HepG2 (cell line): ENCODE results near the gene TMEM253. TPM values are rescaled to one million over a fixed set of nuclear protein-coding genes. Genes with fewer than 3 reads are reported as not detected.

Source experiments
- ARID2 ChIP-seq: sonication (generic); formaldehyde crosslinking; IDR thresholded peaks from 2 replicates; pipeline ENCODE4 v1.8.1; 2022; ENCODE audit warnings: mild to moderate bottlenecking, missing genetic modification reagents, borderline replicate concordance
- CENPX ChIP-seq: sonication (generic); formaldehyde crosslinking; IDR thresholded peaks from 2 replicates; pipeline ENCODE4 v1.9.0; 2021; ENCODE audit warnings: mild to moderate bottlenecking, missing genetic modification reagents, moderate library complexity
- DPF2 ChIP-seq: sonication (generic); formaldehyde crosslinking; IDR thresholded peaks from 2 replicates; pipeline ENCODE4 v1.4.0; 2020; ENCODE audit warnings: mild to moderate bottlenecking, low read depth, missing genetic modification reagents, borderline replicate concordance
- KLF16 ChIP-seq, 2 experiments: sonication (generic) in 1 of 2; formaldehyde crosslinking in 1 of 2; IDR thresholded peaks; 2 replicates each; pipeline versions ENCODE4 v1.6.1 to v1.8.0; 2016 to 2023; ENCODE audit warnings: missing genetic modification reagents in 2 of 2, missing compliant biosample characterization in 1 of 2
- NCOA5 ChIP-seq: sonication (generic); formaldehyde crosslinking; IDR thresholded peaks from 2 replicates; pipeline ENCODE4 v1.4.0; 2020; ENCODE audit warnings: missing genetic modification reagents
- SMARCC2 ChIP-seq: fragments of 450-650 bp; IDR thresholded peaks from 2 replicates; pipeline ENCODE4 v1.6.1; 2017; ENCODE audit warnings: antibody characterized with exemption, mild to moderate bottlenecking
- TBL1XR1 ChIP-seq: fragments of 150-350 bp; IDR thresholded peaks from 2 replicates; pipeline ENCODE4 v1.6.1; 2014; ENCODE audit warnings: borderline replicate concordance, low read length; ENCODE audit not compliant: partially characterized antibody
- TOE1 ChIP-seq: sonication (generic); formaldehyde crosslinking; IDR thresholded peaks from 2 replicates; pipeline ENCODE4 v1.4.0; 2020; ENCODE audit warnings: mild to moderate bottlenecking, missing genetic modification reagents
- ZFP82 ChIP-seq: sonication (generic); formaldehyde crosslinking; IDR thresholded peaks from 2 replicates; pipeline ENCODE4 v1.5.1; 2020; ENCODE audit warnings: mild to moderate bottlenecking, missing genetic modification reagents, borderline replicate concordance
- ZKSCAN8 ChIP-seq: IDR thresholded peaks from 2 replicates; pipeline ENCODE4 v1.6.1; 2016; ENCODE audit warnings: borderline replicate concordance, missing genetic modification reagents, missing compliant biosample characterization
- ZNF3 ChIP-seq: IDR thresholded peaks from 2 replicates; pipeline ENCODE4 v1.7.0; 2017; ENCODE audit warnings: inconsistent platforms
- ZNF335 ChIP-seq: sonication (generic); formaldehyde crosslinking; IDR thresholded peaks from 2 replicates; pipeline ENCODE4 v1.4.0; 2020; ENCODE audit warnings: missing genetic modification reagents
- ZNF567 ChIP-seq: sonication (generic); formaldehyde crosslinking; IDR thresholded peaks from 2 replicates; pipeline ENCODE4 v1.8.1; 2023; ENCODE audit warnings: mild to moderate bottlenecking, missing genetic modification reagents, borderline replicate concordance
- ZNF670 ChIP-seq: sonication (generic); formaldehyde crosslinking; IDR thresholded peaks from 2 replicates; pipeline ENCODE4 v1.8.0; 2022; ENCODE audit warnings: mild to moderate bottlenecking, missing genetic modification reagents, borderline replicate concordance
- ZNF850 ChIP-seq: sonication (generic); formaldehyde crosslinking; conservative IDR thresholded peaks from 2 replicates; pipeline ENCODE4 v1.9.0; 2021; ENCODE audit warnings: mild to moderate bottlenecking, missing genetic modification reagents
- polyA plus RNA-seq, 8 experiments: library from polyadenylated mRNA; depleted of rRNA in 3 of 8; stranded (reverse) in 7 of 8; unstranded in 1 of 8; fragments of >200 nt; fragmentation: Illumina TruSeq in 4 of 8; extraction: Trizol in 4 of 8; gene quantifications; 2 replicates each; pipeline versions ENCODE4 v1.2.1 to v1.2.3, GENCODE V29; 2011 to 2016; ENCODE audit warnings: low read depth in 4 of 8, missing spikeins in 1 of 8, mixed read lengths in 1 of 8; ENCODE audit not compliant: insufficient read depth in 1 of 8
- total RNA-seq, 5 experiments: library from RNA; depleted of rRNA; stranded (reverse); fragments of >200 nt; fragmentation: Illumina TruSeq; extraction: Trizol; gene quantifications; 2 replicates each; pipeline ENCODE4 v1.2.3, GENCODE V29; 2016; ENCODE audit warnings: low read depth in 1 of 5
- TF ChIP-seq, protein P1 (sequence below): sonication (generic); formaldehyde crosslinking; IDR thresholded peaks from 2 replicates; pipeline ENCODE4 v1.4.0; 2020; ENCODE audit warnings: mild to moderate bottlenecking, missing genetic modification reagents, borderline replicate concordance
- TF ChIP-seq, protein P2 (sequence below): sonication (generic); formaldehyde crosslinking; IDR thresholded peaks from 2 replicates; pipeline ENCODE4 v1.9.0; 2021; ENCODE audit warnings: missing genetic modification reagents, borderline replicate concordance
- TF ChIP-seq, protein P3 (sequence below): sonication (generic); formaldehyde crosslinking; IDR thresholded peaks from 2 replicates; pipeline ENCODE4 v1.4.0; 2020; ENCODE audit warnings: mild to moderate bottlenecking, missing genetic modification reagents
- TF ChIP-seq, protein P4 (sequence below): sonication (generic); formaldehyde crosslinking; IDR thresholded peaks from 2 replicates; pipeline ENCODE4 v1.8.0; 2022; ENCODE audit warnings: missing genetic modification reagents, mild to moderate bottlenecking, borderline replicate concordance

TMEM253 gene
- total and polyA plus RNA-seq, 2 of the 13 experiments (the other 11 are each of a cell fraction or from before 2014, with no cell fraction given), result 0.29 to 0.45 TPM

DNA sequence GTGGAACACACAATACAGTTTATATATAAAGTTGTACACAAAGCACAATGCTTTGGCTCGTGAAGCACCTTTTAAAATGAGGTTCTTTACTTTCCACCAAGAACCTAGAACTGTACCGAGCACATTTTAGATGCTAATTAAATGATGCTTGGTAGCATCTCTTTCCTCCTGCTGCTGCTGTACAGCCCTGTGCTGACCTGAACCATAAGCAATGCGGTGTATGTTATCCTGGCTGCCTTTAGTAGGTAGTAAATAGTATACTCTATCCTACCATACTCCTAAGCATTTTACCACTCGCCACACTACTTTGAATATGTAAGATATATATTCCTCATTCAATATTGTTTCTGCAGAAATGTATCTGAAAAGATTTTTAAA is 46.1 kb upstream of the TMEM253 start (continued):
- TF ChIP-seq, protein P1, sequence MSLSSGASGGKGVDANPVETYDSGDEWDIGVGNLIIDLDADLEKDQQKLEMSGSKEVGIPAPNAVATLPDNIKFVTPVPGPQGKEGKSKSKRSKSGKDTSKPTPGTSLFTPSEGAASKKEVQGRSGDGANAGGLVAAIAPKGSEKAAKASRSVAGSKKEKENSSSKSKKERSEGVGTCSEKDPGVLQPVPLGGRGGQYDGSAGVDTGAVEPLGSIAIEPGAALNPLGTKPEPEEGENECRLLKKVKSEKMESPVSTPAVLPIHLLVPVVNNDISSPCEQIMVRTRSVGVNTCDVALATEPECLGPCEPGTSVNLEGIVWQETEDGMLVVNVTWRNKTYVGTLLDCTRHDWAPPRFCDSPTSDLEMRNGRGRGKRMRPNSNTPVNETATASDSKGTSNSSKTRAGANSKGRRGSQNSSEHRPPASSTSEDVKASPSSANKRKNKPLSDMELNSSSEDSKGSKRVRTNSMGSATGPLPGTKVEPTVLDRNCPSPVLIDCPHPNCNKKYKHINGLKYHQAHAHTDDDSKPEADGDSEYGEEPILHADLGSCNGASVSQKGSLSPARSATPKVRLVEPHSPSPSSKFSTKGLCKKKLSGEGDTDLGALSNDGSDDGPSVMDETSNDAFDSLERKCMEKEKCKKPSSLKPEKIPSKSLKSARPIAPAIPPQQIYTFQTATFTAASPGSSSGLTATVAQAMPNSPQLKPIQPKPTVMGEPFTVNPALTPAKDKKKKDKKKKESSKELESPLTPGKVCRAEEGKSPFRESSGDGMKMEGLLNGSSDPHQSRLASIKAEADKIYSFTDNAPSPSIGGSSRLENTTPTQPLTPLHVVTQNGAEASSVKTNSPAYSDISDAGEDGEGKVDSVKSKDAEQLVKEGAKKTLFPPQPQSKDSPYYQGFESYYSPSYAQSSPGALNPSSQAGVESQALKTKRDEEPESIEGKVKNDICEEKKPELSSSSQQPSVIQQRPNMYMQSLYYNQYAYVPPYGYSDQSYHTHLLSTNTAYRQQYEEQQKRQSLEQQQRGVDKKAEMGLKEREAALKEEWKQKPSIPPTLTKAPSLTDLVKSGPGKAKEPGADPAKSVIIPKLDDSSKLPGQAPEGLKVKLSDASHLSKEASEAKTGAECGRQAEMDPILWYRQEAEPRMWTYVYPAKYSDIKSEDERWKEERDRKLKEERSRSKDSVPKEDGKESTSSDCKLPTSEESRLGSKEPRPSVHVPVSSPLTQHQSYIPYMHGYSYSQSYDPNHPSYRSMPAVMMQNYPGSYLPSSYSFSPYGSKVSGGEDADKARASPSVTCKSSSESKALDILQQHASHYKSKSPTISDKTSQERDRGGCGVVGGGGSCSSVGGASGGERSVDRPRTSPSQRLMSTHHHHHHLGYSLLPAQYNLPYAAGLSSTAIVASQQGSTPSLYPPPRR (CRISPR knock-in tag), result no peak
- TF ChIP-seq ARID2 (CRISPR knock-in tag) (no peak), TBL1XR1 (no peak), ZNF335 (CRISPR knock-in tag) (no peak), ZNF670 (CRISPR knock-in tag) (no peak), ZNF567 (CRISPR knock-in tag) (no peak), CENPX (no peak), ZNF3 (no peak), ZFP82 (CRISPR knock-in tag) (peak; percentile 47; the same call in 1 of the 2 replicates), SMARCC2 (0 out of 2 replicates have a peak, but pooled peaks have one; percentile 1), ZNF850 (CRISPR knock-in tag) (no peak; the same call in 1 of the 2 replicates), ZKSCAN8 (CRISPR knock-in tag) (0 out of 2 replicates have a peak, but pooled peaks have one; percentile 8), KLF16 (CRISPR knock-in tag; IDR thresholded peaks at IDR 0.05) (0 out of 4 replicates have a peak, but pooled peaks of 1 of the 2 experiments have one; percentile 5), TOE1 (CRISPR knock-in tag) (no peak), NCOA5 (no peak), DPF2 (CRISPR knock-in tag) (no peak)
- TF ChIP-seq, protein P2, sequence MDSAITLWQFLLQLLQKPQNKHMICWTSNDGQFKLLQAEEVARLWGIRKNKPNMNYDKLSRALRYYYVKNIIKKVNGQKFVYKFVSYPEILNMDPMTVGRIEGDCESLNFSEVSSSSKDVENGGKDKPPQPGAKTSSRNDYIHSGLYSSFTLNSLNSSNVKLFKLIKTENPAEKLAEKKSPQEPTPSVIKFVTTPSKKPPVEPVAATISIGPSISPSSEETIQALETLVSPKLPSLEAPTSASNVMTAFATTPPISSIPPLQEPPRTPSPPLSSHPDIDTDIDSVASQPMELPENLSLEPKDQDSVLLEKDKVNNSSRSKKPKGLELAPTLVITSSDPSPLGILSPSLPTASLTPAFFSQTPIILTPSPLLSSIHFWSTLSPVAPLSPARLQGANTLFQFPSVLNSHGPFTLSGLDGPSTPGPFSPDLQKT, result no peak
- TF ChIP-seq, protein P3, sequence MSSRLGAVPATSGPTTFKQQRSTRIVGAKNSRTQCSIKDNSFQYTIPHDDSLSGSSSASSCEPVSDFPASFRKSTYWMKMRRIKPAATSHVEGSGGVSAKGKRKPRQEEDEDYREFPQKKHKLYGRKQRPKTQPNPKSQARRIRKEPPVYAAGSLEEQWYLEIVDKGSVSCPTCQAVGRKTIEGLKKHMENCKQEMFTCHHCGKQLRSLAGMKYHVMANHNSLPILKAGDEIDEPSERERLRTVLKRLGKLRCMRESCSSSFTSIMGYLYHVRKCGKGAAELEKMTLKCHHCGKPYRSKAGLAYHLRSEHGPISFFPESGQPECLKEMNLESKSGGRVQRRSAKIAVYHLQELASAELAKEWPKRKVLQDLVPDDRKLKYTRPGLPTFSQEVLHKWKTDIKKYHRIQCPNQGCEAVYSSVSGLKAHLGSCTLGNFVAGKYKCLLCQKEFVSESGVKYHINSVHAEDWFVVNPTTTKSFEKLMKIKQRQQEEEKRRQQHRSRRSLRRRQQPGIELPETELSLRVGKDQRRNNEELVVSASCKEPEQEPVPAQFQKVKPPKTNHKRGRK, result no peak
- TF ChIP-seq, protein P4, sequence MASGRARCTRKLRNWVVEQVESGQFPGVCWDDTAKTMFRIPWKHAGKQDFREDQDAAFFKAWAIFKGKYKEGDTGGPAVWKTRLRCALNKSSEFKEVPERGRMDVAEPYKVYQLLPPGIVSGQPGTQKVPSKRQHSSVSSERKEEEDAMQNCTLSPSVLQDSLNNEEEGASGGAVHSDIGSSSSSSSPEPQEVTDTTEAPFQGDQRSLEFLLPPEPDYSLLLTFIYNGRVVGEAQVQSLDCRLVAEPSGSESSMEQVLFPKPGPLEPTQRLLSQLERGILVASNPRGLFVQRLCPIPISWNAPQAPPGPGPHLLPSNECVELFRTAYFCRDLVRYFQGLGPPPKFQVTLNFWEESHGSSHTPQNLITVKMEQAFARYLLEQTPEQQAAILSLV (CRISPR knock-in tag), result no peak
